SK-N-MC (cell line): ENCODE measurements around the gene TES.
A peak's percentile ranks its signal among the peaks of the same experiment; 100 is the strongest.

Experiments
- DNase-seq: peaks from one replicate; pipeline ENCODE4 v3.0.0-alpha.2; 2011; ENCODE audit warnings: low read depth, low spot score
- H3K27ac ChIP-seq: fragments of 200-600 bp; sonication (generic); 2 replicates; pipeline ENCODE4 v1.5.1; 2016; ENCODE audit warnings: mixed run types
- H3K36me3 ChIP-seq: fragments of 200-600 bp; sonication (generic); 2 replicates; pipeline ENCODE4 v1.6.1; 2017; ENCODE audit warnings: antibody characterized with exemption, low read length, mixed read lengths; ENCODE audit not compliant: insufficient read depth
- H3K4me3 ChIP-seq: fragments of 200-600 bp; sonication (generic); 2 replicates; pipeline ENCODE4 v1.5.1; 2016
- H3K9ac ChIP-seq: fragments of 200-600 bp; sonication (generic); 2 replicates; pipeline ENCODE4 v1.8.0; 2017; ENCODE audit warnings: mixed run types, mixed read lengths; ENCODE audit not compliant: insufficient read length
- H3K9me3 ChIP-seq: fragments of 200-600 bp; sonication (generic); 2 replicates; pipeline ENCODE4 v1.6.1; 2017; ENCODE audit warnings: low read depth, mild to moderate bottlenecking, antibody characterized with exemption, low read length, moderate library complexity, mixed read lengths
- EZH2 ChIP-seq: fragments of 200-600 bp; sonication (generic); IDR thresholded peaks from one replicate; pipeline ENCODE4 v1.6.1; 2017; ENCODE audit warnings: antibody characterized with exemption
- FOXP2 ChIP-seq: optimal IDR thresholded peaks from 2 replicates; pipeline ENCODE3; 2011; ENCODE audit warnings: mild to moderate bottlenecking, moderate library complexity; ENCODE audit not compliant: insufficient read depth; ENCODE audit errors: extremely low read length, control extremely low read depth
- POLR2AphosphoS5 ChIP-seq: IDR thresholded peaks from 2 replicates; pipeline ENCODE4 v1.6.1; 2012; ENCODE audit warnings: mild to moderate bottlenecking, low read depth, low read length, borderline replicate concordance

TES gene

DNA sequence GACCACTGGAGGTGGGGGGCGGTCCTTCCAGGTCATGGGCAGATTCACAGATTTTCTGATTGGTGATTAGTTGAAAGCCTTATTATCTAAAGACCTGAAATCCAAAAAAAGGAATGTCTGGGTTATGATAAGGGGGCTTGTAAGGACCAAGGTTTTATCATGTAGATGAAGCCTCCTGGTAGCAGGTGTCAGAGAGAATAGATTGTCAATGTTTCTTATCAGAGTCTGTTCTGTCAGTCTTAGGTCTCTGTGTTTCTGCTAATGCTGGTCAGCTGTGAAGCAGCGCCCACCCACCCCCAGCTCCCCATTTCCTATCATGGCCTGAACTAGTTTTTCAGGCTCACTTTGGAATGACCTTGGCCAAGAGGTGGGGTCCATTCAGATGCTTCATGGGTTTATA is 21.2 kb downstream of the TES start:
- TF ChIP-seq POLR2AphosphoS5 (no peak), EZH2 (no peak), FOXP2 (no peak)
- DNase-seq: no peak
- peaks cover 6% of the 10 kb centered on the region; the same call in 1 of the 2 replicates for H3K9me3 ChIP-seq

DNA sequence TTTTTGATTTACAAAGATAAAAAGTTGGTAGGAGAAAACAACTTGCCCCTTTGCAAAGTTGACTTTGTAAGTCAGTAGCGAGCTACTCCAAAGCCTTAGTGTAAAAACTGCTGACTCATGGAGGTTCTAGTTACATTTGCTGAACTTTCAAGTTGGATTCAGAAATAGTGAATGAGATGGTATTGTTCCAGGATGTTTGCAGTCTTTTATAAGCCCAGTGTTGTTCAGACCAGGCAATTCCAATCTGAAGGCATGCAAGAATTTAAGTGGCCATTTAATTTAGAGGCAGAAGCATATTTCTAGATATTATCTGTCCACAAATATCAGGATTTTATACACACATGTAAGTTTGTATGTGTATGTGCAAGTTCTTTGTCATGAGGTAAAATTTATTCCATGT is 21.6 kb downstream of the TES start:
- Histone ChIP-seq H3K4me3 (peak overlapping the region; percentile 34; the same call in 1 of the 2 replicates), H3K36me3 (0 out of 2 replicates have a peak, but pooled peaks cover 3% of the 10 kb centered on the region), H3K9me3 (peaks cover 6% of the 10 kb centered on the region; the same call in 1 of the 2 replicates), H3K9ac (peak overlapping the region; percentile 13), H3K27ac (peak overlapping the region; percentile 97)
- no peak for DNase-seq
- TF ChIP-seq POLR2AphosphoS5: peak; percentile 38; the same call in 1 of the 2 replicates
- TF ChIP-seq EZH2: no peak

More for the DNA sequence above, 21.2 kb downstream of the TES start:
- peak overlapping the region; percentile 97 for H3K27ac ChIP-seq
- no peak overlapping the region for H3K9ac ChIP-seq
- no peak overlapping the region; the same call in 1 of the 2 replicates for H3K4me3 ChIP-seq
- H3K36me3 ChIP-seq: 0 out of 2 replicates have a peak, but pooled peaks cover 3% of the 10 kb centered on the region

DNA sequence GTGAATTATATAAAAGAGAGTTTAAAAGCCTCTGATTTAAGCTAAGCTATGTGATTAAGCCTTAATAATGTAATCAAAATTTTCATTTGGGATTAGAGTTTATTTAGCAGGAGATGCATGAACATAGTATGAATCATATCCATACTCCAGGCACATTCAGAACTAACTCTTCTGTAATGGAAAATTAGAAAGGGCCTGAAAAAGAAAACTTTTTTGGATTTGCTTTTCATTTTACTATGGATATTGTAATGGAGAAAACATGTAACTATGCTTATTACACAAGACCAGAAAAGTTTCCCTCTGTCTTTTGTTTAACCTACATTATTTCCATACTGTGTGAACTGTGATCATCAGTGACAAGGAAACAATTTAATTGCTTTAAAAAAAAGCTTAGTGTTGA is 22.0 kb downstream of the TES start:
- Histone ChIP-seq H3K9me3 (peaks cover 6% of the 10 kb centered on the region; the same call in 1 of the 2 replicates), H3K36me3 (0 out of 2 replicates have a peak, but pooled peaks cover 3% of the 10 kb centered on the region), H3K4me3 (0 out of 2 replicates have a peak overlapping the region, but pooled peaks have one; percentile 34), H3K27ac (peak overlapping the region; percentile 97), H3K9ac (peak overlapping the region; percentile 13)
- TF ChIP-seq FOXP2: no peak
- no peak for TF ChIP-seq POLR2AphosphoS5
- TF ChIP-seq EZH2: no peak
- no peak for DNase-seq

DNA sequence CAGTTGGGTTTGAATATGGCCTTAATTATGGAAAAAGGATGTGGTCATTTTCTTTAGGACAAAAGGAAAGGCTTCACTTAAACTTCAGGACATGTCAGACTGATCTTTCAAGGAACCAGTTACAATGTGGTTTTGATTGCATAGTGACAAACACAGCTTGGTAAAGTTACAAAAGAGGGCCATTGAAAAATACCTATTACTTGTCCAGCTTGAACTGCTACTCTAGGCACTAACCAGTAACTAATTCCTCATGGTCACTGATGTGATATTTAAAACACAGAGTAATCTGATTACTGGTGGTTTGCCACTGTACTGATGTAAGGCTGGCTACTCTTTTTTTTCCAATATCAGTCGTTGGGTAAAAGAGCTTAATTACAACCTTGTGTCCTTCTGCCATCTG is 22.6 kb downstream of the TES start:
- H3K9me3 ChIP-seq: peaks cover 6% of the 10 kb centered on the region; the same call in 1 of the 2 replicates
- peak overlapping the region; percentile 97 for H3K27ac ChIP-seq
- H3K4me3 ChIP-seq: no peak overlapping the region
- TF ChIP-seq POLR2AphosphoS5: no peak
- TF ChIP-seq EZH2: no peak
- no peak for DNase-seq
- H3K36me3 ChIP-seq: 0 out of 2 replicates have a peak, but pooled peaks cover 3% of the 10 kb centered on the region
- no peak overlapping the region for H3K9ac ChIP-seq

DNA sequence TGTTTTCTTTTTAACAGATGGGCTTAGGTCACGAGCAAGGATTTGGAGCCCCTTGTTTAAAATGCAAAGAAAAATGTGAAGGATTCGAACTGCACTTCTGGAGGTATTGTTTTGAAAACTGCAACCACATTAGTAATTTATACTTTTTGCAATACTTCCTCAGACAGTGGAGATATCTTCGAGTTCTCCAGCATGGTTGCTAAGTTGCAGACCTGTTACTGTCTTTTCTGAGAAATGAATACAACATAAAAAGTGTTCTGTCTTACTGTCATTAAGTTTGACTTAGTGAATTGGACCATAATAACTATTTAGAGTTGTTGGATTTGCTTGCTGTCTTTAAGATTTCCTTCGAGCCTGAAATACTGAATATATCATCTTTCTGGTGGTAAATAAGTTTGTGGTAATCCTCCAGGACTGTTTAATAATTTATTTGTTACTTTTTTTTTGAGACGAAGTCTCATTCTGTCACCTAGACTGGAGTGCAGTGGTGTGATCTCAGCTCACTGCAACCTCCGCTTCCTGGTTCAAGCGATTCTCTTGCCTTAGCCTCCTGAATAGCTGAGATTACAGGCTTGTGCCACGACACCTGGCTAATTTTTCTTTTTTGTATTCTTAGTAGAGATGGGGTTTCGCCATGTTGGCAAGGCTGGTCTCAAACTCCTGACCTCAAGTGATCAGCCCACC is 24.3 kb downstream of the TES start:
- H3K9me3 ChIP-seq: peaks cover 6% of the 10 kb centered on the region; the same call in 1 of the 2 replicates
- TF ChIP-seq EZH2 (no peak), POLR2AphosphoS5 (no peak), FOXP2 (no peak)
- DNase-seq: no peak
- no peak overlapping the region for H3K4me3 ChIP-seq
- H3K36me3 ChIP-seq: 0 out of 2 replicates have a peak, but pooled peaks cover 3% of the 10 kb centered on the region
- H3K27ac ChIP-seq: peak overlapping the region; percentile 70
- H3K9ac ChIP-seq: peak overlapping the region; percentile 40

DNA sequence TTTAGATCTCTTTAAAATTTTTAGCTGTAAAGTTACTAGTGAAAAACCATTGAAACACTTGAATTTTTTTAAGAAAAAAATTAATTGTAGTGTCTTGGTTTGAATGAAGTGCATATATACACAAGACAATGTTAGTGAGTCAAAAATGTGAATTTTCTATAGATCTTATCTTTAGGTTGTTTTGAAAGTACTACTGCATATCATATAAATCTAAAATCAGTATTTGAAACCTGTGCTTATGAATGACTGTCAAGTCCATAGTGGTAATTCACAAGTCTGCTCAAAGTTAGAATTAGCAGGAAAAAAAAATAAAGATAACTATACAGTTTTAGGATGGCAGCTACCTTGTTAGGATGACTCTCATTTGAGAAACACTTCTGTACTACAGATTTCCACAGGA is 25.0 kb downstream of the TES start:
- peaks cover 6% of the 10 kb centered on the region; the same call in 1 of the 2 replicates for H3K9me3 ChIP-seq
- H3K36me3 ChIP-seq: 0 out of 2 replicates have a peak, but pooled peaks cover 3% of the 10 kb centered on the region
- H3K9ac ChIP-seq: peak overlapping the region; percentile 14
- no peak for DNase-seq
- H3K27ac ChIP-seq: peak overlapping the region; percentile 76
- no peak overlapping the region for H3K4me3 ChIP-seq
- TF ChIP-seq FOXP2 (no peak), EZH2 (no peak), POLR2AphosphoS5 (no peak)

DNA sequence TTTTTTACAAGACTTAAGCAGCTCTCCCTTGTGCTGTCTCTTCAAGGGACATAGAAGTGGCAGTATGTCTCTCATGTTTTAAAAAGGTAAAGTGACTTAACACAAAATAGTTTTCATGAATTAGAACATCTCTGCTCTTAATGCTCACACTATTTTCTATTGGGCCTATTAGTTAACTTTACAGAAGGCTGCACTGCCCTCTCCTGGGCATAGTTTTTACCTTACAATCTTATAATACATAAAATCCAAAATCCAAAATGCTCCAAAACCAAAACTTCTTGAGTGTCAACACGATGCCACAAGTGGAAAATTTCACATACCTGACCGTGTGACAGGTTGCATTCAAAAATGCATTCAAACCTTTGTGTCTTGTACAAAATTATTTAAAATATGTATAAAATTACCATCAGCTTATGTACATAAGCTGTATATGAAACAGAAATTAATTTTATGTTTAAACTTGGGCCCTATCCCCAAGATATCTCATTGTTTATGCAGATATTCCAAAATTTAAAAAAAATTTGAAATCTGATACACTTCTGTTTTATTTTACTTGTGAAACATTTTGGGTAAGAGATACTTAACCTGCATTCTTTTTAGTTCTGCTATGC is 25.8 kb downstream of the TES start:
- DNase-seq: peak; percentile 73
- Histone ChIP-seq H3K27ac (peak overlapping the region; percentile 76), H3K36me3 (0 out of 2 replicates have a peak, but pooled peaks cover 3% of the 10 kb centered on the region), H3K4me3 (peak overlapping the region; percentile 39), H3K9ac (peak overlapping the region; percentile 28), H3K9me3 (peaks cover 6% of the 10 kb centered on the region; the same call in 1 of the 2 replicates)
- TF ChIP-seq EZH2: no peak
- TF ChIP-seq POLR2AphosphoS5: no peak
- no peak for TF ChIP-seq FOXP2

DNA sequence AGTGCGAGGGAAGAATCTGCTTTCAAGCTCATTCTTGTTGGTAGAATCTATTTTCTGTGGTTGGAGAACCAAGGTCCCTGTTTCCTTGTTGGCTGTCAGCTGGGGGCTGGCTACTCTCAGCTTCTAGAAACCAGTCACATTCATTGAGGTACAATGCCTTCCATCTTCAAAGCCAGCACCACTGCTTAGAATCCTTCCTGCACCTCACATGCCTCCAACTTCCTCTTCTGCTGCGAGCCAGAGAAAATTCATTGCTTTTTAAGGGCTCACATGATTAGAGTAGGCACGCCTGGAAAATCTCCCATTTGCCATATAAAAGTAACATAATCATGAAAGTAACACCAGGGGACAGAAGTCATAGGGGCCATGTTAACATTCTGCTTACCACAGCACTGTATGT is 28.7 kb downstream of the TES start:
- Histone ChIP-seq H3K4me3 (peak overlapping the region; percentile 60), H3K36me3 (no peaks in the 10 kb centered on the region), H3K9me3 (no peaks in the 10 kb centered on the region), H3K9ac (peak overlapping the region; percentile 72), H3K27ac (peak overlapping the region; percentile 95)
- no peak for TF ChIP-seq FOXP2
- no peak for TF ChIP-seq POLR2AphosphoS5
- no peak for TF ChIP-seq EZH2
- no peak for DNase-seq

DNA sequence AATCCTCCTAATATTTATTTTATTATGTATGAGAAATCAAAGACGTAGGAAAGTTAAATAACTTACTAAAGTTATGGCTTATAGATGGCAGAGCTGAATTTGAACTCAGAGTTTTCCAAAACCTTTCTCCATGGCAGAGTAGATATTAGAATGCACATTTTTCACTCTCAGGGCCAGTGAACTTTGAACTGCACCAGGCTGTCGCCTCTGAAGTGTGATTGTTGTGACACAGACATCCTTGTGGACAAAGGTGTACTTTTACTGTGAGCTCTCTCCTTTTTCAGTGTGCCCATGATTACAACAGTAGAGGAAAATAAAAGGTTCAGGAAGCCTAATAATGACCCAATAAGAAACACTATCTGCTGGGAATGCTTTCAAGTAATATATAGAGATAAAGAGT is 29.1 kb downstream of the TES start:
- no peak for DNase-seq
- Histone ChIP-seq H3K27ac (peak overlapping the region; percentile 95), H3K9ac (peak overlapping the region; percentile 72), H3K4me3 (peak overlapping the region; percentile 60), H3K9me3 (no peaks in the 10 kb centered on the region), H3K36me3 (no peaks in the 10 kb centered on the region)
- TF ChIP-seq FOXP2 (no peak), EZH2 (no peak), POLR2AphosphoS5 (no peak)
